Measurements from ENCODE around the gene RASA3. TPM values are rescaled to one million over a fixed set of nuclear protein-coding genes. Genes with fewer than 3 reads are reported as not detected.
A peak's percentile ranks its signal among the peaks of the same experiment; 100 is the strongest.

RASA3 gene
- total RNA-seq, 1 donor from 2014 or later = 25.4 TPM

- peak; percentile 39 to 53 for DNase-seq (ENCODE audit: low read depth in 2 of 2)
Observed at GRCh38 chr13:114068656-114069318, 63.6 kb downstream of the RASA3 start.

DNA sequence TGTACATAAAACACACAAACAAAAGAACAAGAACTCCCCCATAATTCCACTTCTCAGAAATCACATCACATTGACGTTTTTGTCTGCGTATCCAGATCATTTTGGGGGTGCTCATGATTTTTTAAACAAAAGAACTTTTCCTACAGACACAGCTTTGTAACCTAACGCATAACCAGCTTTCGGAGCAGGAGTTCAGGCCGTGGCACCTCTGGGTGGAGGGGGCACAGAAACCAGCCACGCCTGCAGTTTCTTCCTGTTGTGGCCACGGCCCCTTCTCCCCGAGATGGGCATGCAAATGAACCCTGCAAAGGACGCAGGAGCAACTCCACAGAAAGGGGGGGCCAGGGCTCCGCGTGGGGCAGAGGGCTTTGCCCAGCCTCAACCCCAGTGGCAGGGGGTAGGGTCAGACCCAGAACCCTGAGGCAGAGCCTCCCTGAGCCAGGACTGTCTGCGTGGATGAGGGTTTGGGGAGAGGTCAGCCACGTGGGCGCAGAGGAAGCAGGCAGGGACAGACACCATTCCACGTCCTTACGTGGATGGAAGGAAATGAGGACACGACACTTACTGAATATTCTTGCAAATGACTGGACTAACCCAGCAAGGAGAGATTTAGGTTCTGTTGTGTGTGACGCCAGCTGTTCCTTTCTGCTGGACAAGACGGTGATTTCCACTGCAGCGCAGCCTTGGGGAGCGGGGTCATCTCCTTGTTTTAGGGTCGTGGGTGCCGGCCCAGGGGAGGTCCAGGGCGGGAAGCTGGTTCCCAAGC lies 64.4 kb downstream of the RASA3 start:
- no peak for DNase-seq (ENCODE audit: low read depth in 2 of 2)

DNA sequence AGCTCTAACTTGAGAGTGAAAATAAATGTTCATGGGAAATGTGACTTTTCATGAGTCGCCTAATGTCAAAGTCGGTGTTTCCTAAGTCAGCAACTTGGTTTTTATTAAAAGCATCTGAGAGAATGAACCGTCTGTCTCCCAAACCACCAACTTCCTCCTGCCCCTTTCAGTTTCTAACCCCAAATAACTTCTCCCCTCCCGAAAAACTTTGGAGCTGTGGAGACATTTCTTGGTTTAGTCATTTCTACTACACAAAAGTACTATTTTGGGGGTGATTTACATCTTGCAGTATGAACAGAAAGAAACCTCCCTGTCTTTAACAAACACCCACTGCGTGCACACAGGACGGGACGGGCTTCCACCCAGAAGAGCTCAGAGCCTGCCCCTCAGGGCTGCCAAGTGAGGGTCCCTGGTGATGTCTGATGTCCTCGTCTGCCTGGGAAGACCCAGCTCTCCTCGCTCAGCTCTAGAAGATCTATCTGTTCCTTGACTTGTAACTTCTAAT lies 65.0 kb downstream of the RASA3 start:
- peak in 1 of 2 donors; percentile 36 for DNase-seq (ENCODE audit: low read depth in 2 of 2)

- DNase-seq (ENCODE audit: low read depth in 2 of 2) = no peak
Observed at GRCh38 chr13:114066956-114067355, 65.5 kb downstream of the RASA3 start.

DNA sequence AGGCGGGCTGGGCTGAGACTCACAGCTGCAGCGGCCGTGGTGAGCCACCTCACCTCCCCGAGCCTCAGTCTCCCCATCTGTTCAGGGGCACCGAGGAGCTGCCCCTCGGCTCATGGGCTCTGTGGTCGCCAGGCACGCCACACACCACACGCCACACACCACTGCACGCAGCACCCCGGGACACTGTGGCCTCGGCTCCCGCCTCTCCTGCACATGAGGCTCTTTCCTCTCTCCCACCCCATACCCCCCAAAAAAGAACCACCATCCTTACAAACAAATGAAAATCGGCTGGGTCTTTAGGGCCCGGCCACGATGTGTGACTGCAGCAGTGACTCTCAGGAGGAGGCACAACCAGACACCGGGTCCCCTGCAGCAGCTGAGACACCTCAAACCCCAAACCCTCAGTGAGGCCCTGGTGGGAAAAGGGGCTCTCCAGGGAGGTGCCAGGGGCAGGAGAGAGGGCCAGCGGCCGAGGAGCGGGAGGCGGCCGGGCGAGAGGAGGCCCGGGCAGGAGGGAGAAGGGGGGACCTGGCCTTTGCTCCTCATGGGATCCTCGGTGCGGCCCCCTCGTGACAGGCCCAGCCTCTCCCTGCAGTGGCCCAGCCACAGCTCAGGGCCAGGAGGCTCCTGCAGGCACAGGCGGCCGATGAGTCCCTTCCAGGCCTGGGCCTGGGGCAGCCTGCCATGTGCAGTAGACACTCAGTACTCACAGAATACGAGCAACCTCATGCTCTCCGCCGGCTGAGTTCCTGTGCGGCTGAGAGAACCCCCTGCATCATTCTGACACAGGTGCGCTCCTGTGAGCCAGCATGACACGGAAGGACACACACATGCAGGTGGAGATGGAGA lies 66.3 kb downstream of the RASA3 start:
- no peak for DNase-seq (ENCODE audit: low read depth in 2 of 2)

DNA sequence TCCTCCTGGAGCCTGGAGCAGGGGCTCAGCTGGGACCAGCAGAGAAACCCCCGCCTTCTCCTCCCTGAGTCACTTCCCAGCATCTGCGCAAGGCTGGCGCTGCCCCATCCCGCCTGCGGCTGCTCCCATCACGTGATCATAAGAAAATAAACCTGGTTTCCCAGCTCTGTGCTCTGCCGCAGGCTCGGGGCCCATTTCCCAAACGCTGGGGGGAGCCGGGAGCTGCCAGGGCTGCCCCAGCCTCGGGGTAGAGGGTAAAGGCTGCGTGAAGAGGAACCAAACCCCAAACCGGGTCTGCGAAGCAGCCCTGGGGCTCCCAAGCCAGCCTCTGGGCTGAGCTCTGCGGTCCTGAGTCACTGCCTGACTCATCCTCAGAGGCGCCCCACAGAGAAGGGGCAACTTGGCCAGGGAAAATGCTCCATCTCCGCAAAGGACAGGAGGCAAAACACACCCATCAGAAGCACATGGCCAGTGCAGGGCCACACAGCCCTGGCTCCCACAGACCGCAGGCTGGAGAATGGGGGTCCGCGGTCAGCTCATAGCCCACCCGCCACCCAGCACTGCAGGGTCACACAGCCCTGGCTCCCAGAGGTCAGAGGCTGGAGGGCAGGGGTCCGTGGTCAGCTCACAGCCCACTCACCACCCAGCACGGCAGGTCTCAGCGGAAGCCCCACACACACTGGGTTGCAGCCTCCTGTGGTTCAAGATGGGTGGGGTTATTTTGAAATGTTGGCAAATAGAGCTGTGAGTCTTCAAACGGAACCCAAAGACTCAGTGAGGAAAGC lies 67.1 kb downstream of the RASA3 start:
- peak; percentile 80 to 97 for DNase-seq (ENCODE audit: low read depth in 2 of 2)

GRCh38 chr13:114064450-114065140 lies 67.8 kb downstream of the RASA3 start:
- DNase-seq (ENCODE audit: low read depth in 2 of 2) = peak; percentile 51 to 68

DNA sequence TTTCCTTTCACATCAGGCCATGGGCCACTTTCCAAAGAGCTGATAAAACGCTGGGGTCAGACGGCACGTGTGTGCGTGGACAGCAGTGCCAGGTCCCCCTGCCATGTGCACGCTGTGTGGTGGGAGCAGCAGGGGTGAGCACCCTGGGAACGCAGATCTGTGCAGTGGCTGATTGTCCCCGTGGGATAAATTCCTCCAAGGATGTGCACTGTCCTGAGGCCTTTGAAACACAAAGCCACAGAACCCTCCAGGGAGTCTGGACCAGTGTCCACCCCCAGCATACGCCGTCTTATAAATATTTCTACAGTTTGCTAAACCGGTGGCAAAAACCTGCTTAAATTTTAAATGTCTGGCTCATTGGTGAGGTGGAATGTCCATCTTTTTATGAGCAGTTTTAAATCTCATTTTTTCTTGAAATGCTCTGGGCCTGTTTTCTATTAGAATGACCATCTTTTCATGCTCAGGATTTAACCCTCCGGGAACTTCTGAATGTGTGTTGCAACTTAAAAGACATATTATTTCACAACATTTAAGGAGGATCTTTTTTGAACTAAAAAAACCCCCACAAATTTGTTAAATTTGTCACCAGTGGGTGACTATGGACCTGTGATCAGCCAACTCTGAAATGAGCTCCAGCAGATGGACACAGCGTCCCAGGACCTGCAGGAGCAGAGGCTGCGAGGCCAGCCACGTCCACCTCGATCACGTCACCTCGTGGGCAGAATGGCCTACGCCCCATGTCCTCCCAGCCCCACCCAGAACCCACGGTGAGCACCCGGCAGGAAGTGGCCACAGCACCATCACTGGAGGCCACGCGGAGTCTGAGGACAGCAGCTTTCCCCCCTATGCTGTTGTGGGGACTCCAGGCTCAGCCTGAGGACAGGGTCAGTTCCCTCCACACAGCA lies 68.6 kb downstream of the RASA3 start:
- peak; percentile 56 to 79 for DNase-seq (ENCODE audit: low read depth in 2 of 2)

GRCh38 chr13:114062754-114063153 lies 69.7 kb downstream of the RASA3 start:
- no peak for DNase-seq (ENCODE audit: low read depth in 2 of 2)

DNA sequence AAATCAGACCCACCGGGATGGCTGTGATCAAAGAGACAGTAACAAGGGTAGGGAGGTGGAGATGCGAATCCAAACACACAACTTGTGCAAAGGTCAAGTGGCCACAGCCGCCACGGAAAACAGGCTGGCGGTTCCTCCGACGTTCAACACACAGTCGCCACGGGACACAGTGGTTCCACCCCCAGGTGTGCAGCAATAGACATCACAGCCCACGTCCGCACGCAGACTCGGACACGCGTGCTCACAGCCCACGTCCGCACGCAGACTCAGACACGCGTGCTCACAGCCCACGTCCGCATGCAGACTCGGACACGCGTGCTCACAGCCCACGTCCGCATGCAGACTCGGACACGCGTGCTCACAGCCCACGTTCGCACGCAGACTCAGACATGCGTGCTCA lies 70.1 kb downstream of the RASA3 start:
- no peak for DNase-seq (ENCODE audit: low read depth in 2 of 2)

DNA sequence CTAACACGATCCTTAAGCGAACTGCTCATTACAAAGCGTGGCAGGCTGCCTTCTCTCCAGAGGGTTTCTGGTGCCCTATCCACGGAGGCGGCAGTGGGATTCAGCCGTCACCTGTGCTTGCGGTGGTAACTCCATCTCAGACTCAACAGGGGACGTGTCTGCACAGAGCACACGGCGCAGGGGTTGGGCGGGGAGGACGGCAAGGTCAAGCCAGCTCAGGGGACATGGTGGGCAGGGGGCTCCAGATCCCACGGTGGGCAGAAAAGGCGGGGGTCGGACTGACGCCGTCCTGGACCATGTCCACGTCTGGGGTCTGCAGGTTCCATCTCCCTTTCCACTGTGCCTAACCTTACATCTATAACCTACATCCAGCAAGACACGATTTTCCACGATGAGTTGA lies 70.7 kb downstream of the RASA3 start:
- DNase-seq (ENCODE audit: low read depth in 2 of 2) = no peak

- no peak for DNase-seq (ENCODE audit: low read depth in 2 of 2)
Observed at GRCh38 chr13:114061047-114061446, 71.4 kb downstream of the RASA3 start.

DNA sequence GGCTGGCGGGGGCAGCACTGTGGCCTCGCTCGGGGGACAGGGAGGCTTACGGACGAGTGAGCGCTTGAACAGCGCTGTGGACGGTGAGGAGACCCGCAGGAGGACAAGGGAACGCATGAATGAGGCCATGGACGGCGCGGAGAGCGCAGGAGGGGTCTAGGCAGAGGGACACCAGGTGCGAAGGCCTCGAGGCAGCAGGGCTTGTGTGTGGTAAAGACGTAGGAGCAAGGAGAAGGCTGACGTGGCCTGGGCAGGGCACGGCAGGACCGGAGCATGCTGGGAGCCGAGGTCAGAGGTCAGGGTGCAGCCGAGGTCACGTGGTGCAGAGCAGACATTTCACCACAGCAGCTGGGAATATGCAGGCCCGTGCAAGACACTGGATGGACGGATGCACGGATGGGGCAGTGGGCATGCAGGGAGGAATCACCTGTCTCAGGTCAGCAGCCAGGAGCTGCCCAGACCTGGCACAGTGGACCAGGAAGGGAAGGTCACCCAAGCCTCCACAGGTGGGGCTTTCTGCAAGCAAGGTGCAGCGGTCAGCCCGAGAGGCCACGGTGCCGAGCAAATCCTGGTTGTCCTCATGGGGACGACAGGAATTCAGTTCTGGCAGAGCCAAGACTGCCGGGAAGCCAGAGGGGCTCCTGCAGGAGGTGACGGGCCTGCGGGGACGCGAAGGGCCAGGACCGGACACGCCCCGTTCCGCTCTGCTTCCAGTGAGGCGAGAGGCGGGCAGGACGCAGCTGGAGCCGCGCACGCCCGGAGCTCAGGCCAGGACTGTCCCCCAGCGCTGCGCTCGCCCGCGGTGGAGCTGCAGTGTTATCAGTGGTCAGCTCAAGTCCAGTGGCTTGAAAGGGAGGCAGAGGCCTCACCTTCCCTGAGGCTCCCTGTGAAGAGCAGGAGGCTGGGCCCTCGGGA lies 72.2 kb downstream of the RASA3 start:
- DNase-seq (ENCODE audit: low read depth in 2 of 2) = peak in 1 of 2 donors; percentile 38

DNA sequence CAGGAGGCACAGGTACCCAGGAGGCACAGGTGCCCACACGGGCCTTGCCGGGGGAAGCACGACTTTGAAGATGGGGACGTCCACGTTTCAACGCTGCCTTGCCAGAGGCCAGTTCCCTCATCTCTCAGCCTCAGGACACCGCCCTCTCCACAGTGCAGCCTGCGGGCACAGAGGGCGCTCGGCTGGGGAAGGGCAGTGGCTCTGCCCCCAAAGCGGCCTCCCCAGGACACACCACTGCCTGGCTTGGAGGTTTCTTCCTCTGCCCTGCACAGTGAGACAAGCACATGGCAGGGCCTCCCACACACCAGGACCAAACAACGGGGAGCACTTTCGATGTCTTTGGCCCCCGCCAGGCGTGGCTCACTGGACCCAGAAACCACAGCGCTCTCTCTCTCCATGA lies 73.0 kb downstream of the RASA3 start:
- DNase-seq (ENCODE audit: low read depth in 2 of 2) = no peak

DNA sequence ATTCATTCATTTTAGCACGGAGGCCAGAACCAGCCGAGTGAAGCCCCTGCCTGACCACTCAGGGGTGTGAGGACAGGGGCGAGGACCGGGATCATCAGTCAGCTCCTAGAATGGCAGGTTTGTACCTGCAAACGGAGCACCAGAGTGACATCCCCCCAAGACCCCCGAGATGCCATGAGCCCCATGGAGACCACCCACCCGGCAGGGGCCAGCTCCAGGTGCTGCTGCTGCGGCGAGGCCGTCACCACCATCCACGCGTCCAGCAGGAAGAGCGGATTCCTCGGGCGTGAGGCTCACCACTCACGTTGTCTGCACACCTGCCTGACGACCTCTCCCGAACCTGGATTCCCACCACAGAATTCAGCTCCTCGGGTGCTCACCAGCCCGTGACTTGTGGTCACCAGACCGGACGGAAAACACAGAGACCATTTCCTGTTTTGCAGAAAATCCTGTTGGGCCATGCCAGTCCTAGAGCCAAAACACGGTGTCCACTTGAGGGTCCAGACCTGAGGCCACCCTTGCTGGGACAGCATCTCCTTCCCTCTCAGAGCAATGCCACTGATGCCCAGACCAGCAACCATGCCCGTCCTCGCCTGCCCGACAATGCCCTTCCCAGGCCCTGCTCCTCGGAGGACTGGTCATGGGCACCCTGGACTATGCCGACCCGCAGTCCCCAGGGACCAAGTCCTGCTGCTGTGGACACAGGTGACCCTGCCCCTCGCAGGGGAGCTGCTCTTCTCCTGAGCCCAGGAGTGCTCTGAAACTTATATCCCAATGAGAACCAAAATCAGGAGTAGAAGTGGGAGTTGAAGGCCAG lies 74.2 kb downstream of the RASA3 start:
- DNase-seq (ENCODE audit: low read depth in 2 of 2) = peak; percentile 50 to 77

DNA sequence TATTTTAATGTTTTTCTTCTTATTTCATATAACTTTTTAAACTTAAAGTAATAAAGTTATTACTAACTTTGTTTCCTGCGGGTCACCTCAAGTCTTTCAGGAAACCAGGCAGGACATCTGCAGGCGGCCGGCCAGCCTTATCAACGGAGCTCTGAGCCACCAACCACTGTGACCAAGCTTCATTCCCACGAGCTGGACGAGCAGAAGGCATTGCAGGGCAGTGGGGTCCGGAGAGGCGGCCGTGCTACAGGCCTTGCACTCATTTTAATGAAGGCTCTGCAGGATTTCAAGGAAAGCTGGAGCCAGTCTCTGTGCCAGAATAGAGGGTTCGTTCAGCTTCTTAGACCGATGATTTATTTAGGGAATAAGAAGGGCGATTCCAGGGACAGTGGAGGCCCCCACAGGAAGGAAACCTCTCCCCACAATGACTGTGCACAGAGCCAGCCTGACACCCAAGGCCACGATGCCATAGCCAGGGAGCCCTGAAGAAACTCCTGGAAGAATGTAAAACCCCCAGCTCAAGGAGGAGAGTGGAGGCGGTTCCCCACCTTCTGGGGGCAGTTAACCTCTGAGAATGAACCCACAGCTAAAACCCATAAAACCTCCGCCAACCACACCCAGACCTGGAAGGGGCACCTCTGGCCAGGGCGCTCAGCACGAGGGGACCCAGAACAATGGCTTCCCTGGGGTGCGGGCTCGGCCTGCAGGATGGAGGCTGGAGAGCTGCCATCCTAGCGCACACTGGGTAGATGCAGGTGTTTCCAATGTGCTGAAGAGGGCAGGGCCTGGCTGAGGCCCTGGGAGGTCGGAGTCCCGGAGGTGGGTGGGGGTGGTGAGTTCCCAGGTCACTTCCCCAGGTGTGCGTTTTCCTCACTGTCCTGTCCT lies 75.0 kb downstream of the RASA3 start:
- DNase-seq (ENCODE audit: low read depth in 2 of 2) = peak; percentile 34 to 60

Data from lung microvascular endothelial cell (primary cell).